Left ventricle myocardium inferior (tissue), 1 donor: ENCODE results near the gene RAB11FIP4. TPM values are rescaled to one million over a fixed set of nuclear protein-coding genes. Genes with fewer than 3 reads are reported as not detected.
"Not testable (repeated sequence)": the region's sequence is repeated elsewhere in the genome, so short reads cannot be mapped to it uniquely, and the experiment has no call there.

Source experiments
- DNase-seq: peaks from one replicate; pipeline ENCODE4 v3.0.0-alpha.2; 2020
- H3K27ac ChIP-seq: fragments of 200-600 bp; replicated peaks from 2 replicates; pipeline ENCODE4 v1.8.0; 2021
- H3K27me3 ChIP-seq: fragments of 200-600 bp; 2 replicates; pipeline ENCODE4 v1.8.0; 2021; ENCODE audit warnings: low read depth
- H3K36me3 ChIP-seq: fragments of 200-600 bp; 2 replicates; pipeline ENCODE4 v1.8.0; 2021
- H3K4me1 ChIP-seq: fragments of 200-600 bp; 2 replicates; pipeline ENCODE4 v1.8.0; 2021
- H3K4me3 ChIP-seq: fragments of 200-600 bp; 2 replicates; pipeline ENCODE4 v1.8.0; 2021; ENCODE audit warnings: mild to moderate bottlenecking, moderate library complexity
- H3K9me3 ChIP-seq: fragments of 200-600 bp; replicated peaks from 2 replicates; pipeline ENCODE4 v1.8.0; 2021
- intact Hi-C: fragments of 100-400 bp; cut with micrococcal nuclease; formaldehyde crosslinking; loops from one replicate; pipeline ENCODE4 v1.11.0; 2022
- total RNA-seq: library from RNA; stranded (reverse); fragmentation: NEBNext Ultra II Directional; extraction: Animal tissue kit (Norgen Biotek cat#: 25700); gene quantifications from one replicate; pipeline ENCODE4 v1.2.1, GENCODE V29; 2021
- TF ChIP-seq, protein P1 (sequence below): fragments of 200-600 bp; IDR thresholded peaks from 2 replicates; pipeline ENCODE4 v1.8.0; 2021; ENCODE audit warnings: antibody characterized with exemption, mild to moderate bottlenecking, borderline replicate concordance
- donor health status: DM: no; HTN: yes; CAD: no; lungs with severe emphysema.

RAB11FIP4 gene
- total RNA-seq, 1 donor from 2014 or later = 8.3 TPM

DNA sequence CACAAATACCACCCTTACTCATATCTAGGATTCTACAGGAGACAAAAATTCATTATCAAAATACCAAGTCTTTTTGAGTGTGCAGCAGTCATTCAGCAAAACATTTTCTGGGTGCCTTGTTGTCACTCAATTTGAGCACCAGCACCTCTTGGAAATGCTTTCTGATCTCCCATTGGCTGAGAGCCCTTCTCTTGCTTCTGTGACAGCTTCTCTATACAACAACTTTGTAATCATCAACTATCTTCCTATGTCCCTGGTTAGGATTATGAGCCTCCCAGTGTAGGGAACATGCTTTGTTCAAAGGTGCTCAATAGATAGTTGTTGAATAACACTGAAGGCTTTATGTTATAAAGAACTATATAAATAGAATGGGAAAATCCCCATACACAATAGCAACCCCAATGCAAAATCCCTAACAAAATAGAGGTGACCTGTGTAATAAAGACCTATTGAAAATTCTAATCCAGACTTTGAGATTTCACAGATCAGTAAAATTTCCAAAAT, 10.3 kb upstream of the RAB11FIP4 start:
- TF ChIP-seq, protein P1, sequence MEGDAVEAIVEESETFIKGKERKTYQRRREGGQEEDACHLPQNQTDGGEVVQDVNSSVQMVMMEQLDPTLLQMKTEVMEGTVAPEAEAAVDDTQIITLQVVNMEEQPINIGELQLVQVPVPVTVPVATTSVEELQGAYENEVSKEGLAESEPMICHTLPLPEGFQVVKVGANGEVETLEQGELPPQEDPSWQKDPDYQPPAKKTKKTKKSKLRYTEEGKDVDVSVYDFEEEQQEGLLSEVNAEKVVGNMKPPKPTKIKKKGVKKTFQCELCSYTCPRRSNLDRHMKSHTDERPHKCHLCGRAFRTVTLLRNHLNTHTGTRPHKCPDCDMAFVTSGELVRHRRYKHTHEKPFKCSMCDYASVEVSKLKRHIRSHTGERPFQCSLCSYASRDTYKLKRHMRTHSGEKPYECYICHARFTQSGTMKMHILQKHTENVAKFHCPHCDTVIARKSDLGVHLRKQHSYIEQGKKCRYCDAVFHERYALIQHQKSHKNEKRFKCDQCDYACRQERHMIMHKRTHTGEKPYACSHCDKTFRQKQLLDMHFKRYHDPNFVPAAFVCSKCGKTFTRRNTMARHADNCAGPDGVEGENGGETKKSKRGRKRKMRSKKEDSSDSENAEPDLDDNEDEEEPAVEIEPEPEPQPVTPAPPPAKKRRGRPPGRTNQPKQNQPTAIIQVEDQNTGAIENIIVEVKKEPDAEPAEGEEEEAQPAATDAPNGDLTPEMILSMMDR = no peak
- no peaks in the 10 kb centered on the region for H3K27me3 ChIP-seq
- intact Hi-C loops = no loop called here
- H3K36me3 ChIP-seq = peaks cover 9% of the 10 kb centered on the region
- no peak overlapping the region for H3K4me3 ChIP-seq
- no peaks in the 10 kb centered on the region for H3K4me1 ChIP-seq
- no peak for DNase-seq
- H3K27ac ChIP-seq = no peak overlapping the region
- H3K9me3 ChIP-seq = no peaks in the 10 kb centered on the region

DNA sequence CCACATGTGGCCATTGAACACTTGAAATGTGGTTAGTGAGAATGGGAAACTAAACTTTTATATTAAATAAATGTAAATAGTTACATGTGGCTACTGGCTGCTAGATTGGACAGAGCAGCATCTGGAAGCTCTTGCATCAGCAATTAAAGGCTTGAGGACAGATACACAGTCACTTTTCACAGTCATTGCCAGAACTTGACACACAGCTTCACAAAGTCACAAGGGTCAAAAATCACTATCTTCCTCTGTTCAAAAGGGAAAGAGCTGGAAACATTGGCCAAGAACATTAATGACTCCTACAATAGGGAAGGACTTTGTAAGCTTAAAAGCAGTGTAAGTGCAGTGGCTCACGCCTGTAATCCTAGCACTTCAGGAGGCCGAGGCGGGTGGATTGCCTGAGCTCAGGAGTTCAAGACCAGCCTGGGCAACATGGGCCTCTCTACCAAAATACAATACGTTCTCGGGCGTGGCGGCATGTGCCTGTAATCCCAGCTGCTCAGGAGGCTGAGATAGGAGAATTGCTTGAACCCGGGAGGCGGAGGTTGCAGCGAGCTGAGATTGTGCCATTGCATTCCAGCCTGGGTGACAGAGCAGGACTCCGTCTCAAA, 8.7 kb upstream of the RAB11FIP4 start:
- intact Hi-C loops, H3K27me3 ChIP-seq, H3K36me3 ChIP-seq: not testable (repeated sequence)

DNA sequence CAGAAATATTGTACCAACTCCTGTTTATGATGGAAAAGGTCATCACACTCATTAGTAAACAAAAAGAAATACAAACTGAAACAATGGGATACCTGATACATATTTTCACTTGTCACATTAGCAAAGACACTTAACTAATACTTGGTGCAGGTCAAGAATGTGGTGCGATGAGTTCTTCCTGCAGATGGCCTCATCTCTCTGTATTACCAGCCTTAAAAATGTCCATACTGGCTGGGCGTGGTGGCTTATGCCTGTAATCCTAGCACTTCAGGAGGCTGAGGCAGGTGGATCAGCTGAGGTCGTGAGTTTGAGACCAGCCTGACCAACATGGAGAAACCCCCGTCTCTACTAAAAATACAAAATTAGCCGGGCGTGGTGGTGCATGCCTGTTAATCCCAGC, 8.0 kb upstream of the RAB11FIP4 start:
- H3K4me3 ChIP-seq, intact Hi-C loops, H3K27me3 ChIP-seq, H3K4me1 ChIP-seq, H3K27ac ChIP-seq, H3K9me3 ChIP-seq, DNase-seq, H3K36me3 ChIP-seq: not testable (repeated sequence)

More for the DNA sequence above, 8.7 kb upstream of the RAB11FIP4 start:
- H3K4me1 ChIP-seq, H3K4me3 ChIP-seq, H3K9me3 ChIP-seq, DNase-seq: not testable (repeated sequence)
- peak overlapping the region; percentile 35 for H3K27ac ChIP-seq

DNA sequence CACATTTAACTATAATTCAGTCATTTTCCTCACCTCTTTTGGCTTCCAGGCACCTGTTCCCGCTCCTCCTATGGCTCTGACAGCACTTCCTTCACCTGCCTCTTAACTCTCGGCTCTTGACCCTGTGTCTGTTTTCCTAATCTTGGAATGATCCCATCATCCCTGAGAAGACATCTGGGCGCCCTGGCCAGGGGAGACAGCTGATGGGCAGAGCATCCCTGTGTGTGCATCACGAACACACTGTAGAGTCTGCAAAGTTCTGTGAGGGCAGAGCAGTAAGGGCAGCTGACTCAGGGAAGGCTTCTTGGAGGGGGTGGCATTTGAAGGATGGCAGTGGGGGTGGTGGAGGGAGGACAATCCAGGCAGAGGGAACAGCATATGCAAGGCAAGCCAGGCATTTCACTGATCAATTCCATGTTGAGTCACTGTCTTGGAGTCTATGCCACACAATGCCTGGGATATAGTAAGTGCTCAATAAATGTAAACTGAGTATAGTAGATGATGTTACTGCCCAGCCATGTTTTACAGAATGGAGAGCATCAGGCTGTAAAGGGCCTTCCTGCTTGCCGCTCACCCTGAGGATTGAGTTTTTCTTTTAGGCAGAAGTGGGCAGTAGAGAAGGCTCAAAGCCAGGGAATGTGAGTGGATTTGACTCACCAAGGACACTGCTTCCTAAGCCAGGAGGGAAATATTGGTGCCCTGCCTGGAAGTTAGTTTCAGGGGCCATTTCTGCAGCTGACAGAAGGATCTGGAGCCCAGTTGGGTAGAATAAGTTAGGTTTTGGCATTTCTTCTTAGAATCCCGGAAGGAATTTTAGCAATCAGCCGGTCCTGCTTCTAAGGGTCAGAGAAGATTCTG, 5.8 kb upstream of the RAB11FIP4 start:
- no peaks in the 10 kb centered on the region for H3K9me3 ChIP-seq
- peaks cover 6% of the 10 kb centered on the region for H3K36me3 ChIP-seq
- no peak overlapping the region for H3K4me3 ChIP-seq
- TF ChIP-seq, protein P1 = no peak
- DNase-seq = no peak
- intact Hi-C loops = no loop called here
- H3K27ac ChIP-seq = no peak overlapping the region
- H3K4me1 ChIP-seq = peaks cover 5% of the 10 kb centered on the region
- H3K27me3 ChIP-seq = peaks cover 15% of the 10 kb centered on the region

DNA sequence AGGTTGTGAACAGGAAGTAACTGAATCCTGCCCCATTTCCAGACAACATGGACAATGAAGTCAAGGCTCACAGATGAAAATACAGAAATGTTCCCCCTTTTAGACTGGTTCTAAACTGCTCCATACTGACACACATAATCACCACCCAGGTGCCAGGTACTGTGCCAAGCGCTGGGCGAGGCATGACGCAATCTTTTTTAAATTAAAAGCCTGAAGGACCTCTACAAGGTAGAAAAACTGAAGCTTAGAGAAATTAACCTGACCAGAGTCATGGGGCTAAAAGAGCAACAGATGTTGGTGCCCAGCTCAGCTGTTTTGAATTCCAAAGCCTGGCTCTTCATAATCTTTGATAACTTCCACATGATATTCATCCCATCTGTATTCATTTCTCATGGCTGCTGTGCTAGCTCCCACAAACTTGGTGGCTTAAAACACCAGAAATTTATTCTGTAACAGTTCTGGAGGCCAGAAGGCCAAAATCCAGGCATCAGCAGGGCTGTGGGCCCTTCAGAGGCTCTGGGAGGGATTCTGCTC, 4.9 kb upstream of the RAB11FIP4 start:
- Histone ChIP-seq H3K4me3 (no peak overlapping the region), H3K27ac (no peak overlapping the region), H3K9me3 (no peaks in the 10 kb centered on the region), H3K36me3 (peaks cover 6% of the 10 kb centered on the region), H3K27me3 (peaks cover 23% of the 10 kb centered on the region), H3K4me1 (peaks cover 11% of the 10 kb centered on the region)
- TF ChIP-seq, protein P1 = no peak
- no peak for DNase-seq
- intact Hi-C loops = no loop called here

DNA sequence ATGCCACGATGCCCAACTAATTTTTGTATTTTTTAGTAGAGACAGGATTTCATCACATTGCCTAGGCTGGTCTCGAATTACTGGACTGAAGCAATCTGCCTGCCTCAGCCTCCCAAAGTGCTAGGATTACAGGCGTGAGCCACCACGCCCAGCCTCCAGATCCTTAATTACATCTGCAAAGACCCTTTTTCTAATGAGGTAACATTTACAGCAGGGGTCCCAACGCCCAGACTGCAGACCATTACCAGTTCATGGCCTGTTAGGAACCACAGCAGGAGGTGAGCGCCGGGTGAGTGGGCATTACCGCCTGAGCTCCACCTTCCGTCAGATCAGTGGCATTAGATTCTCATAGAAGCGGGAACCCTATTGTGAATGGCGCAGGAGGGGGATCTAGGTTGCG, 4.0 kb upstream of the RAB11FIP4 start:
- intact Hi-C loops = no loop called here
- Histone ChIP-seq H3K36me3 (no peaks in the 10 kb centered on the region), H3K27me3 (peaks cover 31% of the 10 kb centered on the region), H3K9me3 (no peaks in the 10 kb centered on the region), H3K27ac (no peak overlapping the region), H3K4me3 (no peak overlapping the region), H3K4me1 (peaks cover 19% of the 10 kb centered on the region)
- DNase-seq = no peak
- TF ChIP-seq, protein P1 = no peak
